Stimulated activated CD4-positive, alpha-beta T cell treated with anti-CD3 and anti-CD28 coated beads, Interleukin-4, amount 100 ng/mL, for 4 hours (primary cell): ENCODE measurements around the gene DIS3L2.
"Not testable (repeated sequence)": the region's sequence is repeated elsewhere in the genome, so short reads cannot be mapped to it uniquely, and the experiment has no call there.

Experiments
- DNase-seq, 2 experiments: peaks; one replicate each; pipeline ENCODE4 v3.0.0-alpha.2; 2020

Gene DIS3L2

GRCh38 chr2:231928901-231929725 is 32.4 kb upstream of the DIS3L2 start:
- no peak for DNase-seq

- DNase-seq = no peak
Measured at GRCh38 chr2:231929961-231930592, 31.4 kb upstream of the DIS3L2 start.

DNA sequence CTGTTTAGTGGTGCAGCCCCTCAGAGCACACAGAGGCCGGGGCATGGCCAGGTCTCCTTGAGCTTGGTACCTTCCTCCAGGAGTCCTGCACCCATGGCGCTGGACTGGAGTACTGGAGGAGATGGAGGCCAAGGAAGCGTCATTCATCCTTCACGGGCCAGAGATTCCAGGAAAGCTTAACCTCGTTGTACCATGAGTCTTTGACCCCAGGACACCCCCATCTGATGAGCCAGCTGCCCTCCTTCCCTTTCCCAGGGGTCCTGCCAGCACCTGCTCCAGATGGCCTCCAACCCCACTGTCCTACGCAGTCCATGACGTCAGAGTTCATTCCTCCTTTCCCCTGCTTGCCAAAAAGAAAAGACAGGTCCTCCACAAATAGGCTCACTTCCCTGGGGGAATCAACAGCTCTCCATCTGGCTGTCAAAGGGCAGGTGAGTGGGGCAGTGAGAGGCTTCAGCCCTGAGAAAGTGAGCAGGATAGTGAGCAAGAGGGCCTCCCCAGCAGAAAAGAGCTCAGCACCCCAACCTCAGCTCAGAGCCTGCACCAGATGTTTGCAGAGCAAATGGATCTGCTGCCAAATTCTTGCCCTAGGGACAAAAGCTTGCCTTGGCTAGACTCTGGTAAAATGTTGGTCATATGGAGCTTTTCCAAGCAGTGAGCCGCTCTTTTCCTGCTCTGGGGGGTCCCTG is 30.8 kb upstream of the DIS3L2 start:
- DNase-seq = no peak

DNA sequence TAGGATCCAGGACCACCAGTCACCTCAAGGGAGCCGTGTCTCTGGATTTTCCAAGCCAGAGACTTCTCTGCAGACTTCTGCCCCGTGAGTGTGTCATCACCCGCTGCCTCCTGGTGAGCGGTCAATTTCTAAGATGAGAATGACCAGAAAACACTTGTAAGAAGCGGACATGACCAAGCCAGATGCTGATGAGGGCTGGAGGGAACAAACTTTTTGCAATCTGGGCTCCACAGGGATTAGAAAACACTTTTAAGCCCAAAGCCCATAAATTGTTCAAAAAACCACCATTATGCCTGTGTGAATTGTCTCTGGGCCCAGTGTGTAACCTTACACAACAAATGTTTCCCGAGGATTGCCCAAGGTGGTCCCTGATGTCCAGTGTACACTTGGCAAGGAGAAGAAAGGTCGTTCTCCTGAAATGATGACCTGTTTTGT is 30.0 kb upstream of the DIS3L2 start:
- DNase-seq = no peak

DNA sequence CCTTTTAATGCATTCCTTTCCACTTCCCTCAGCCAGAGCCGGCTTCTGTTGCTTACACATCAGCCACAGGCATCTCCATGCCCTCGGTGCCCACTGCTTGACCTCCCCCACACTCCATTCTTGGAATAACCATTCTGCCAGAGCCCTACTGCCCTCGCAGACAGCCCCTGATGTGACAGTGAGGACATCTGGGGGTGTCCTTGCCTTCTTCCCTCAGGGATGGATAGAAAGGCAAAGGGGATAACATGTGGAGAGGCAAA is 28.9 kb upstream of the DIS3L2 start:
- DNase-seq = no peak

DNA sequence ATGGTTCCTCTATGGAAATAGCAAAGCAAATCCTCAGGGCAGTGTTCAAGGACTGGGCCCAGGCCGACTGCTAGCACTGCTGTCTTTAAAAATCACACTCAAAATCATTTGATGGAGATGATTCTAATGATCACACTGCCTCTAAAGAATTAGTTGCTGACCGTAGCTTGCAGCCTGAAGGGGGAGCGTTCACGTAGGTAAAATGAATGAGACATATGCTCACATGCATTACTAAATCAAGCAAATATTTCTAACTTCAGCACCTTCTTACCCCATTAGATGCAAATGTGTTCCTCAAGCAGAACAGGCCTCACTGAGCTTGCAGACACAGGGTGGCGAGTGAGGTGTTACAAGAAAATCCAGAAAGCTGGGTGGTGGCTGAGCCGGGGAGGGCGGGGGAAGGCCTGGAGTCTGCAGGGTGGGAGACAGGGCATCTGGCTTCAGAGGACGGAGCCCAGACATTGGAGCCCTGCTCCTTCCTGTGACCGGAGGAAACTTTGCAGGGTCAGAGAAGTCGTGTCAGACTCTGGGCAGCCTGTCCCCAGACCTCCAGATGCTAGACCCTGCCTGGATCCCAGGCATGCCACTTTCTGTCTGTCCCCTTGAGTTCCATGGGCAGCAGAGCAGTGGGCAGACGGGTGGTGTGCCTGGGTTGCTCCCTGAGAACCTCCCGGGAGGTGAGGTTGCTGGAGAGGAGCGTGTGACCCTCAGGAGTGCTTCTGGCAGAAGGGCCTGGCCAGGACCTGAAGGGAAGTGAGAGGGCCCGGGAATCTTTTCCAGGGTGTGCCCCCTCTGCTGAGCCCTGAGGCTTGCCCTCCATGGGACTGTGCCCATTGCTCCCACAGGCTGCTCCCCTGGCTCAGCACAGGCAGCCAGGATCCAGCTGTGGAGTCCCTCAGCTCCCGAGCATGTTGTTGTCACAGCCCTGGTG is 28.3 kb upstream of the DIS3L2 start:
- DNase-seq = no peak

GRCh38 chr2:231933916-231934401 is 27.6 kb upstream of the DIS3L2 start:
- DNase-seq = no peak

DNA sequence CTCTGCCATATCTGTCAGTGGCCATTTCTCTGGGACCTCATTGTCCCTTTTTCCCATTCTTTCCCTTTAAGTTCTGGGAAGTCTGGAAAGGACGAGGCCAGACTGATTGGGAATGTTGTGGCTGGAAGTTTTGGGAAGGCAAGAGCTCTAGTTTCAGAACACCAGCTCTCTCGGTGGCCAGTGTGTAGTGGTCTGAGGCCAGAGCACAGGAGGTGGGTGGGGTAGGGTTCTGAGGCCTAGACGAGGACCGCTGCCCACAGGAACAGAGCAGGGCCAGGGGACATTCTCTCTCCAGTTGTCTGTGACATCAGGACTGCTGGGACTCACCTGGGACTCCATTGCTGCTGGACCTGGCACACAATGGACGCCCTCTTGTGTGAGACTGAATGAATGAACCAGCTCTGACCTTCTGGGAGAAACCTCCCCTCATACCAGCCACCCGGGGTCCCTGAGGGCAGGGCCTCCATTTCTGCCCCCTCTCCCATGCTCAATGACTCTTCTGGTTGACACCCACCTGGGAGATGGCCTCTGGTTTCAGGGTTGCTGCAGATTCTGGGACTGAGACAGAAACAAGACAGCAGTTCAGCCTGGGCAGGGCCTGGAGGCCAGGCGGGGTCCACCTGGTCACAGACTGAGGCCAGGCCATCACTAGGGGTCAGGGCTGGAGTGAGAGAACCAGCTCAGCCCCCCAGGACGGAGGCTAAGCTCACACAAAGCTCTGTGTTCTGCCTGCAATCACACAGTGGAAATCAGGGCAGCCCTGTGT is 26.9 kb upstream of the DIS3L2 start:
- no peak for DNase-seq

- no peak for DNase-seq
Measured at GRCh38 chr2:231935207-231935524, 26.3 kb upstream of the DIS3L2 start.

DNA sequence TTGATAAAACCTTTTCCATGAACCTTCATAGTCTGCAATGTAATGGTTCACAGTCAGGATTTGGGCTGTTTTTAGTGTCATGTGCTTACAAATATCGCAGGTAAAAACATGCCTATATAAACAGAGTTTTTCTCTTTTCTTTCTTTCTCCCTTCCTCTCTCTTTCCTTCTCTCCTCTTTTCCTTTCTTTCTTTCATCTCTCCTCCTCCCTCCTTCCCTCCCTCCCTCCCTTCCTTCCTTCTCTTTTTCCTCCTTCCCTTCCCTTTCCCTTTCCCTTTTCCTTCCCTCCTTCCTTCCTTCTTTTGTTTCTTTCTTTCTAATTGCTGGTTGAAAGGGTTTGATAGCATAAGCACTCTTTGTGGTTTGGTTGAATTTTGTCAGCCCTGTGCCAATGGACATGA is 25.7 kb upstream of the DIS3L2 start:
- DNase-seq = no peak

DNA sequence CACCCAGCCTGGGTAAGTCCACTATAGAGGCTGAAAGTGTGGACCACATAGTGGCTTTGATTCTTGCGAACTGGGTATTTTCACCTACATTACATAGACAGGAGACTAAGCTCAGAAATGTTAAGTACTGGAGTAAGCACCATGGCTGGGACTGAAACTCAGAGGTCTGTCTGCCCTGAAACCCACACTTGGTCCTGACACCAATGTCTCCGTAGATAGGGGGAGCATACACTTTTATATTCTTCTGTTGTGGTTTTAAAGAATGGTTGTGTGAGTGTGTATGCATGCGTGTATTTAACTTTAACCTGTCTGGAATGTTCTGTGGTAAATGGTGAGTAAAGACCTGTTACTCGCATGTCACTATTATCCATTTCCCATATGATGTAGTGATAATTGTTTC is 25.0 kb upstream of the DIS3L2 start:
- DNase-seq = no peak

GRCh38 chr2:231937057-231937456 is 24.5 kb upstream of the DIS3L2 start:
- no peak for DNase-seq

DNA sequence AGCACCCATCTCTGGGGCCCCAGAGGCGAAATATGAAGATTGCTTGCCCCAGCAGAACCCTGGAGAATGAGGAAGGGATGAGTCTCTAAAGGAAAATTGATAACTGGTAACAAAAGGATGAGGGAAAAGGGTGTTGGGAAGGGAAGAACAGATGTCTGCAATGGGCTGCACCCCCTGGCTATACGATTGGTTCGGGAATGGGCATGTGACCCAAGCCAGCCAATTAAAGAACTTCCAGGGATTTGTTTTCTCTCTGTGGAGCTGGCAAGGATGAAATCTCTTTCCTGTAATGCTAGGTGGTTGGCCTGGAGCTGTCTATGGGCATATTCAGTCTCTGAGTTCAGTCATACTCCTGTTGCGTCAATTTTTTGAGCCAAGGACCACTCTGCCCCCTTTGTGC is 22.5 kb upstream of the DIS3L2 start:
- no peak for DNase-seq

DNA sequence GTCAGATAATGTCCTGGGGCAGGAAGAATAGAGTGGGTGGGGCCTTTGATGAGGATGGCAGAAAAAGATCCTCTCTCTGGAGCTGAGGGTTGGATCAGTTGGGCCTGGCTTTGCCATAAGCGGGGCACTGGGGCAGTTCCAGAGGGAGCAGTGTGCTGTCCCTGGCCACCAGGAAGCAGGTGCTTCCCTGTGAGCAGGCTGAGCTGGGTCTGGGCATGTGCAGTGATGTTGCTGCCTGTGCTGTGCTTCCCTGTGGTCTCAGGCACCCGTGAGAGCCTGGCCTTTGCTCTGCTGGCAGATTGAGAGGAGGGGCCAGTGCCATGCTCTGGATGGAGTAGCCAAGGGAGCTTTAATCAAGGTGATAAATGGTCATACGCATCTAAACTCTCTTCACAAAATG is 20.7 kb upstream of the DIS3L2 start:
- no peak for DNase-seq

- DNase-seq = no peak
Measured at GRCh38 chr2:231941673-231942072, 19.8 kb upstream of the DIS3L2 start.

DNA sequence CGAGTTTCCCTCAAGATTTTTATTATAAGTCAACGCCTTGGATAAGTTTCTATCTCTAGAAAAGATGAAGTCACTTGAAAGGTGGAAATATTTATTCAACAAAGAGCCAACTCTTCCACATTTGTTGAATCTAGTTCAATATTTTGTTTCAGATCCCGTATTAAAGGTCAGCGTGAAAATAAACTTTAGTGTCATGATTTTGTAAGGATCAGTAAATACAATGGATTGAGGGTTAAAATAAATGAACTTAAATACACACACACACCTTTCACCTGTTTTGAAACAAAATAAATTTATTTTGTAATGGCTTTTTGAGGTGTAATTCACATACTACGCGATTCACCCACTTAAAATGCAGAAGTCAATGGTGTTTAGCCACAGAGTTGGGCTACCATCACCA is 19.3 kb upstream of the DIS3L2 start:
- DNase-seq = no peak

- DNase-seq = no peak
Measured at GRCh38 chr2:231946241-231946814, 15.2 kb upstream of the DIS3L2 start.

GRCh38 chr2:231947112-231947511 is 14.4 kb upstream of the DIS3L2 start:
- not testable (repeated sequence) for DNase-seq

GRCh38 chr2:231947694-231948093 is 13.8 kb upstream of the DIS3L2 start:
- DNase-seq = no peak

DNA sequence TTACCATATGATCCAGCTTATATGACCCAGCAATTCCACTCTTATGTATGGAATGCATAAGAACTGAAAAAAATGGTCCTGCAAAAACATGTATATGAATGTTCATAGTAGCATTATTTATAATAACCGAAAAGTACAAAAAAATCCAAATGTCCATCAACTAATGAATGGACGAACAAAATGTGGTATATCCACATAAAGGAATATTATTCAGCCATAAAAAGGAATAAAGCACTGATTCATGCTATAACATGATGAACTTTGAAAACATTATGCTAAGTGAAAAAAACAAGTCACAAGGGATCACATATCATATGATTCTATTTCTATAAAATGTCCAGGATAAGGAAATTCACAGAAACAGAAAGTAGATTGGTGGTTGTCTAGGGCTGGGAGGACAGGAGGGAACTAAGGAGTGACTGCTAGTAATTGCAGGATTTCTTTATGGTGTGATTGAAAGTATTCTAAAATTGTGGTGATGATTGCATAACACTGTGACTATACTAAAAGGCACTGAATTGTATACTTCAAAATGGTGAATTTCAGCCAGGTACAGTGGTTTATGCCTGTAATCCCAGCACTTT is 10.0 kb upstream of the DIS3L2 start:
- DNase-seq = no peak

GRCh38 chr2:231955758-231956472 is 5.6 kb upstream of the DIS3L2 start:
- DNase-seq = no peak
